Measurements from ENCODE around the gene NF2. TPM values are rescaled to one million over a fixed set of nuclear protein-coding genes. Genes with fewer than 3 reads are reported as not detected.

The NF2 gene
- total RNA-seq, 1 experiment from 2014 or later, result 56.9 TPM

- no peak overlapping the region for H3K4me3 Mint-ChIP-seq
- CTCF ChIA-PET, result no interaction called here
These were observed 109.8 kb downstream of the NF2 start for GRCh38 chr22:29713156-29713727.

GRCh38 chr22:29715240-29715639 is 111.8 kb downstream of the NF2 start:
- ATAC-seq, result no peak
- H3K36me3 Mint-ChIP-seq, result no peaks in the 10 kb centered on the region
- CTCF ChIA-PET, result interaction anchor here (2.8 to 6.7 kb wide), 2 partner anchors 14 to 25 kb away, joined by 16 to 57 read pairs; no protein-coding TSS in a partner anchor
- peaks cover 35% of the 10 kb centered on the region for H3K27me3 Mint-ChIP-seq (ENCODE audit: low read depth)
- no peak for DNase-seq (ENCODE audit: low spot score)
- no peak overlapping the region for H3K4me3 Mint-ChIP-seq
- POLR2A ChIA-PET, result no interaction called here
- H3K9me3 Mint-ChIP-seq, result no peaks in the 10 kb centered on the region
- peaks cover 3% of the 10 kb centered on the region; the same call in 1 of the 2 replicates for H3K4me1 Mint-ChIP-seq
- no peak overlapping the region for H3K27ac Mint-ChIP-seq
- TF ChIP-seq AFF4 (CRISPR knock-in tag; IDR thresholded peaks at IDR 0.05; ENCODE audit: borderline replicate concordance), result no peak
- no peak for TF ChIP-seq ATF2 (CRISPR knock-in tag; IDR thresholded peaks at IDR 0.05; ENCODE audit: borderline replicate concordance, low read depth)
- TF ChIP-seq IRF1 (CRISPR knock-in tag; IDR thresholded peaks at IDR 0.05), result no peak
- no peak for TF ChIP-seq AR (CRISPR knock-in tag; IDR thresholded peaks at IDR 0.05)
- no peak for TF ChIP-seq ZMAT4 (CRISPR knock-in tag; IDR thresholded peaks at IDR 0.05)
- no peak for TF ChIP-seq FOXP1 (CRISPR knock-in tag; IDR thresholded peaks at IDR 0.05; ENCODE audit: borderline replicate concordance)
- no peak for TF ChIP-seq CTCF (IDR thresholded peaks at IDR 0.05)
- no peak for TF ChIP-seq SMAD3 (CRISPR knock-in tag; IDR thresholded peaks at IDR 0.05; ENCODE audit: borderline replicate concordance)
- TF ChIP-seq NR3C1 (CRISPR knock-in tag; conservative IDR thresholded peaks at IDR 0.05; ENCODE audit: low read depth), result no peak
- no peak for TF ChIP-seq ZNF317 (CRISPR knock-in tag; IDR thresholded peaks at IDR 0.05; ENCODE audit: borderline replicate concordance, low read depth)
- TF ChIP-seq RORB (CRISPR knock-in tag; IDR thresholded peaks at IDR 0.05), result no peak
- no peak for TF ChIP-seq ZNF232 (CRISPR knock-in tag; IDR thresholded peaks at IDR 0.05)
- no peak for TF ChIP-seq STAT6 (CRISPR knock-in tag; conservative IDR thresholded peaks at IDR 0.05; ENCODE audit: low read depth)
- TF ChIP-seq PRRX2 (CRISPR knock-in tag; IDR thresholded peaks at IDR 0.05), result no peak
- no peak for TF ChIP-seq ZNF281 (CRISPR knock-in tag; IDR thresholded peaks at IDR 0.05)

More at GRCh38 chr22:29713156-29713727, 109.8 kb downstream of the NF2 start:
- H3K9me3 Mint-ChIP-seq, result no peaks in the 10 kb centered on the region
- DNase-seq (ENCODE audit: low spot score) (no peak), ATAC-seq (no peak)
- TF ChIP-seq FOXP1 (CRISPR knock-in tag; IDR thresholded peaks at IDR 0.05; ENCODE audit: borderline replicate concordance) (no peak), FOXJ3 (CRISPR knock-in tag; IDR thresholded peaks at IDR 0.05; ENCODE audit: borderline replicate concordance) (no peak), ZNF263 (CRISPR knock-in tag; IDR thresholded peaks at IDR 0.05; ENCODE audit: low read depth) (no peak), ZNF232 (CRISPR knock-in tag; IDR thresholded peaks at IDR 0.05) (no peak)
- H3K27ac Mint-ChIP-seq, result no peak overlapping the region
- peaks cover 22% of the 10 kb centered on the region for H3K27me3 Mint-ChIP-seq (ENCODE audit: low read depth)
- H3K36me3 Mint-ChIP-seq, result no peaks in the 10 kb centered on the region
- POLR2A ChIA-PET, result no interaction called here
- peaks cover 3% of the 10 kb centered on the region; the same call in 1 of the 2 replicates for H3K4me1 Mint-ChIP-seq

Data from WTC11 (cell line).